SW 1271 (cell line): ENCODE results near the gene PRSS23.

ENCODE experiments used
- DNase-seq, 2 experiments: peaks; one replicate each; lab custom pipeline; 2025; lab: John Stamatoyannopoulos, UW

Gene PRSS23

GRCh38 chr11:86790867-86791849, 9.2 kb upstream of the PRSS23 start:
- DNase-seq, result no peak

GRCh38 chr11:86792150-86792549, 8.2 kb upstream of the PRSS23 start:
- DNase-seq, result no peak

- no peak for DNase-seq
Measured at GRCh38 chr11:86793307-86793706, 7.0 kb upstream of the PRSS23 start.

GRCh38 chr11:86795511-86795910, 4.8 kb upstream of the PRSS23 start:
- DNase-seq, result no peak

- DNase-seq, result no peak
Measured at GRCh38 chr11:86795949-86796348, 4.4 kb upstream of the PRSS23 start.

GRCh38 chr11:86797133-86797532, 3.2 kb upstream of the PRSS23 start:
- DNase-seq, result no peak

GRCh38 chr11:86798988-86799387, 1.4 kb upstream of the PRSS23 start:
- DNase-seq, result no peak

GRCh38 chr11:86799680-86800075, 664 bp upstream of the PRSS23 start:
- no peak for DNase-seq

- DNase-seq, result peak in 1 of 2 experiments; percentile 42
Measured at GRCh38 chr11:86800960-86801272, 574 bp downstream of the PRSS23 start.

GRCh38 chr11:86801364-86801763, 1.0 kb downstream of the PRSS23 start:
- DNase-seq, result no peak

GRCh38 chr11:86802146-86802545, 1.8 kb downstream of the PRSS23 start:
- no peak for DNase-seq

- DNase-seq, result peak; percentile 65 to 85
Measured at GRCh38 chr11:86802601-86803051, 2.3 kb downstream of the PRSS23 start.

GRCh38 chr11:86803136-86804045, 3.0 kb downstream of the PRSS23 start:
- no peak for DNase-seq

- DNase-seq, result no peak
Measured at GRCh38 chr11:86804951-86805350, 4.6 kb downstream of the PRSS23 start.

GRCh38 chr11:86805873-86806310, 5.5 kb downstream of the PRSS23 start:
- peak in 1 of 2 experiments; percentile 33 for DNase-seq

GRCh38 chr11:86806903-86807302, 6.6 kb downstream of the PRSS23 start:
- no peak for DNase-seq

- no peak for DNase-seq
Measured at GRCh38 chr11:86807360-86807759, 7.0 kb downstream of the PRSS23 start.

GRCh38 chr11:86809561-86809960, 9.2 kb downstream of the PRSS23 start:
- DNase-seq, result no peak

- DNase-seq, result no peak
Measured at GRCh38 chr11:86810288-86810687, 9.9 kb downstream of the PRSS23 start.

GRCh38 chr11:86811637-86812321, 11.4 kb downstream of the PRSS23 start:
- peak in 1 of 2 experiments; percentile 60 for DNase-seq

- DNase-seq, result no peak
Measured at GRCh38 chr11:86812322-86812670, 12.0 kb downstream of the PRSS23 start.

GRCh38 chr11:86812981-86813380, 12.6 kb downstream of the PRSS23 start:
- DNase-seq, result no peak
